Effector CD8-positive, alpha-beta T cell (primary cell): ENCODE data around the gene AP1B1.

ENCODE experiments used
- DNase-seq: peaks from one replicate; lab custom pipeline; 2025; lab: John Stamatoyannopoulos, UW

The AP1B1 gene

GRCh38 chr22:29332886-29333496 is 55.4 kb downstream of the AP1B1 start:
- no peak for DNase-seq

- DNase-seq, result no peak
Measured at GRCh38 chr22:29331658-29332300, 56.6 kb downstream of the AP1B1 start.

- DNase-seq, result no peak
Measured at GRCh38 chr22:29331213-29331612, 57.2 kb downstream of the AP1B1 start.

GRCh38 chr22:29330753-29331152 is 57.6 kb downstream of the AP1B1 start:
- DNase-seq, result no peak

GRCh38 chr22:29330291-29330690 is 58.1 kb downstream of the AP1B1 start:
- no peak for DNase-seq

- DNase-seq, result no peak
Measured at GRCh38 chr22:29329581-29329980, 58.8 kb downstream of the AP1B1 start.

GRCh38 chr22:29328566-29329500 is 59.5 kb downstream of the AP1B1 start:
- DNase-seq, result no peak

- no peak for DNase-seq
Measured at GRCh38 chr22:29328055-29328454, 60.3 kb downstream of the AP1B1 start.

- DNase-seq, result no peak
Measured at GRCh38 chr22:29327089-29327764, 61.1 kb downstream of the AP1B1 start.

GRCh38 chr22:29326481-29326880 is 61.9 kb downstream of the AP1B1 start:
- no peak for DNase-seq

- DNase-seq, result no peak
Measured at GRCh38 chr22:29325785-29326315, 62.5 kb downstream of the AP1B1 start.

GRCh38 chr22:29325356-29325755 is 63.0 kb downstream of the AP1B1 start:
- DNase-seq, result no peak

GRCh38 chr22:29323641-29324040 is 64.7 kb downstream of the AP1B1 start:
- DNase-seq, result no peak

- no peak for DNase-seq
Measured at GRCh38 chr22:29320546-29320945, 67.8 kb downstream of the AP1B1 start.

GRCh38 chr22:29319072-29319471 is 69.3 kb downstream of the AP1B1 start:
- no peak for DNase-seq

GRCh38 chr22:29317827-29318454 is 70.4 kb downstream of the AP1B1 start:
- DNase-seq, result no peak

- DNase-seq, result no peak
Measured at GRCh38 chr22:29316141-29316828, 72.1 kb downstream of the AP1B1 start.

- no peak for DNase-seq
Measured at GRCh38 chr22:29315286-29316140, 72.9 kb downstream of the AP1B1 start, which contains the start of gene RASL10A. Gene RASL10A, minus strand, starts transcription at chr22:29315697. Its CDS starts 451 bp downstream, at chr22:29315246.

- no peak for DNase-seq
Measured at GRCh38 chr22:29314537-29315285, 73.7 kb downstream of the AP1B1 start.
